Nephron (organoid): ENCODE results near the gene LINC00305.

Experiments
- H3K27ac Mint-ChIP-seq, 3 experiments: 2 replicates each; pipeline ENCODE4 v1.8.0; 2020; ENCODE audit warnings: mixed read lengths in 3 of 3, mild to moderate bottlenecking in 2 of 3, moderate library complexity in 1 of 3
- H3K27me3 Mint-ChIP-seq: 2 replicates; pipeline ENCODE4 v1.8.0; 2021; ENCODE audit warnings: low read depth, mild to moderate bottlenecking, moderate library complexity, mixed read lengths
- H3K36me3 Mint-ChIP-seq: 2 replicates; pipeline ENCODE4 v1.8.0; 2020; ENCODE audit warnings: low read depth, mixed read lengths
- H3K4me1 Mint-ChIP-seq: 2 replicates; pipeline ENCODE4 v1.8.0; 2020; ENCODE audit warnings: mixed read lengths
- H3K4me3 Mint-ChIP-seq, 3 experiments: 2 replicates each; pipeline ENCODE4 v1.8.0; 2020; ENCODE audit warnings: mild to moderate bottlenecking in 3 of 3, mixed read lengths in 3 of 3, moderate library complexity in 2 of 3
- H3K9me3 Mint-ChIP-seq: 2 replicates; pipeline ENCODE4 v1.8.0; 2020; ENCODE audit warnings: mixed read lengths
- TF ChIP-seq, protein P1 (sequence below), 3 experiments: fragments of 200-600 bp; sonication (generic); IDR thresholded peaks; one replicate each; pipeline ENCODE4 v1.5.0; 2021; ENCODE audit warnings: antibody characterized with exemption in 3 of 3; ENCODE audit not compliant: unreplicated experiment in 3 of 3

The LINC00305 gene

GRCh38 chr18:64179556-64180080 is 30.7 kb upstream of the LINC00305 start:
- TF ChIP-seq, protein P1, sequence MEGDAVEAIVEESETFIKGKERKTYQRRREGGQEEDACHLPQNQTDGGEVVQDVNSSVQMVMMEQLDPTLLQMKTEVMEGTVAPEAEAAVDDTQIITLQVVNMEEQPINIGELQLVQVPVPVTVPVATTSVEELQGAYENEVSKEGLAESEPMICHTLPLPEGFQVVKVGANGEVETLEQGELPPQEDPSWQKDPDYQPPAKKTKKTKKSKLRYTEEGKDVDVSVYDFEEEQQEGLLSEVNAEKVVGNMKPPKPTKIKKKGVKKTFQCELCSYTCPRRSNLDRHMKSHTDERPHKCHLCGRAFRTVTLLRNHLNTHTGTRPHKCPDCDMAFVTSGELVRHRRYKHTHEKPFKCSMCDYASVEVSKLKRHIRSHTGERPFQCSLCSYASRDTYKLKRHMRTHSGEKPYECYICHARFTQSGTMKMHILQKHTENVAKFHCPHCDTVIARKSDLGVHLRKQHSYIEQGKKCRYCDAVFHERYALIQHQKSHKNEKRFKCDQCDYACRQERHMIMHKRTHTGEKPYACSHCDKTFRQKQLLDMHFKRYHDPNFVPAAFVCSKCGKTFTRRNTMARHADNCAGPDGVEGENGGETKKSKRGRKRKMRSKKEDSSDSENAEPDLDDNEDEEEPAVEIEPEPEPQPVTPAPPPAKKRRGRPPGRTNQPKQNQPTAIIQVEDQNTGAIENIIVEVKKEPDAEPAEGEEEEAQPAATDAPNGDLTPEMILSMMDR (IDR thresholded peaks at IDR 0.05; ENCODE audit: unreplicated experiment in 3 of 3): no peak
- H3K4me1 Mint-ChIP-seq: peaks cover 35% of the 10 kb centered on the region
- H3K27ac Mint-ChIP-seq: peak overlapping the region in 2 of 3 experiments; percentile 18 to 54
- no peaks in the 10 kb centered on the region for H3K9me3 Mint-ChIP-seq
- H3K27me3 Mint-ChIP-seq: no peaks in the 10 kb centered on the region
- H3K4me3 Mint-ChIP-seq: no peak overlapping the region
- no peaks in the 10 kb centered on the region for H3K36me3 Mint-ChIP-seq

DNA sequence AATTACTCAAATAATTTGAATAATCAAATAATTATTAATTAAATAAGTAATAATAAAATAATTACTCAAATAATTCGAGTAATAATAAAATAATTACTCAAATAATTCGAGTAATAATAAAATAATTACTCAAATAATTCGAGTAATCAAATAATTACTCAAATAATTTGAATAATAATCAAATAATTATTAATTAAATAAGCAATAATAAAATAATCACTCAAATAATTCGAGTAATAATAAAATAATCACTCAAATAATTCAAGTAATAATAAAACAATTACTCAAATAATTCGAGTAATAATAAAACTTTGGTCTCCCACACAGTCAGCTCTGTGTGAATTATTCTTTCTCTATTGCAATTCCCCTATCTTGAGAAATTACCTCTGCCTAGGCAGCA is 30.0 kb upstream of the LINC00305 start:
- no peaks in the 10 kb centered on the region for H3K27me3 Mint-ChIP-seq
- H3K4me1 Mint-ChIP-seq: peaks cover 28% of the 10 kb centered on the region
- no peaks in the 10 kb centered on the region for H3K36me3 Mint-ChIP-seq
- H3K4me3 Mint-ChIP-seq: no peak overlapping the region
- H3K27ac Mint-ChIP-seq: no peak overlapping the region
- TF ChIP-seq, protein P1 (IDR thresholded peaks at IDR 0.05; ENCODE audit: unreplicated experiment in 3 of 3): no peak
- H3K9me3 Mint-ChIP-seq: peaks cover 5% of the 10 kb centered on the region

- Mint-ChIP-seq H3K4me1 (peaks cover 17% of the 10 kb centered on the region), H3K9me3 (peaks cover 15% of the 10 kb centered on the region), H3K27ac (no peak overlapping the region), H3K27me3 (no peaks in the 10 kb centered on the region), H3K36me3 (no peaks in the 10 kb centered on the region), H3K4me3 (no peak overlapping the region)
- TF ChIP-seq, protein P1 (IDR thresholded peaks at IDR 0.05; ENCODE audit: unreplicated experiment in 3 of 3): no peak
These were observed 26.5 kb upstream of the LINC00305 start for GRCh38 chr18:64175432-64175831.

GRCh38 chr18:64171576-64171975 is 22.7 kb upstream of the LINC00305 start:
- no peaks in the 10 kb centered on the region for H3K4me1 Mint-ChIP-seq
- TF ChIP-seq, protein P1 (IDR thresholded peaks at IDR 0.05; ENCODE audit: unreplicated experiment in 3 of 3): no peak
- no peaks in the 10 kb centered on the region for H3K27me3 Mint-ChIP-seq
- no peaks in the 10 kb centered on the region for H3K36me3 Mint-ChIP-seq
- H3K27ac Mint-ChIP-seq: no peak overlapping the region
- H3K4me3 Mint-ChIP-seq: no peak overlapping the region
- peaks cover 15% of the 10 kb centered on the region for H3K9me3 Mint-ChIP-seq

DNA sequence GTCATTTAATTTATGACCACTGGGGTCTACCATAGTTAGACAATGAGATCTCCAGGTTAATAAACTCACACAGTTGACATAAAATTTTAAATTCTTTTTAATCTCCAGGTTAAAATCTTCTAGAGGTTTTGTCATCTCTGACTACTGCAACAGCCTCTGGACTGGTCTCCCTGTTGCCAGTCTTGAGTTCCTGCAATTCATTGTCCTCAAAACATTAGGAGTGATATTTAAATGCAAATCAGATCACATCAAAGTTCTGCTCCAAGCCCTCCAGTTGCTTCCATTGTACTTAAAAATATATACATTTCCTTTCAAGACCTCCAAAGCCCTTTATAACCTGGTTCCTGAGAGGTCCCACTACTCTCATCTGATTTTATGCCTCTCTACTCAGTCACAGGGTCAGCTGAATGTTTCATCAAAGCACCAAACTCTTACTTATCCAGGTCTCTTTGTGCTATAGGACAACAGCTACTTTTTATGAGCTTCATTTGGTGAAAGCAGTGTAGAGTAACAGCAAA is 18.6 kb upstream of the LINC00305 start:
- H3K9me3 Mint-ChIP-seq: peaks cover 3% of the 10 kb centered on the region
- H3K4me3 Mint-ChIP-seq: no peak overlapping the region
- no peak overlapping the region for H3K27ac Mint-ChIP-seq
- no peaks in the 10 kb centered on the region for H3K27me3 Mint-ChIP-seq
- no peaks in the 10 kb centered on the region for H3K36me3 Mint-ChIP-seq
- TF ChIP-seq, protein P1 (IDR thresholded peaks at IDR 0.05; ENCODE audit: unreplicated experiment in 3 of 3): no peak
- no peaks in the 10 kb centered on the region for H3K4me1 Mint-ChIP-seq

DNA sequence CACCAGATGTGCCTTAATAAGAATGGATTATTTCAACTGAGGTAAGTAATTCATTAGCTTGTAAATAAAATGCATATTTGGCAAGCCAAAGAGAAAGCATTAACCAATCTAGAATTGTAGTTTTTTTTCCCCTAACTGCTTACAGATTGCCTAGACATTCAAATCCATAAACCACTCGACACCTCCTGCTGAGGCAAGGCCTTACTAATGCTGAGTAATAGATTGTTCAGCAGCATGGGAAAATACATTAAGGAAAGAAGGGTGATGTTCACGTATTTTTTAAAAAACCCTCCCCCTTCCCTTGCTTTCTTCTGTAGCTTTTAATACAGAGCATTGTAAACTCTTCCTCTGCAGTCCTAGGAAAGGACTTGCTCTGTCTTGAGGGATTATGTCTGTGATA is 17.0 kb upstream of the LINC00305 start:
- TF ChIP-seq, protein P1 (IDR thresholded peaks at IDR 0.05; ENCODE audit: unreplicated experiment in 3 of 3): no peak
- H3K36me3 Mint-ChIP-seq: no peaks in the 10 kb centered on the region
- H3K4me3 Mint-ChIP-seq: no peak overlapping the region
- peak overlapping the region in 1 of 3 experiments; percentile 18 for H3K27ac Mint-ChIP-seq
- no peaks in the 10 kb centered on the region for H3K4me1 Mint-ChIP-seq
- no peaks in the 10 kb centered on the region for H3K27me3 Mint-ChIP-seq
- H3K9me3 Mint-ChIP-seq: no peaks in the 10 kb centered on the region
